GM15510 (cell line): ENCODE data around the gene NALCN.

Experiments
- POLR2A ChIP-seq: IDR thresholded peaks from 3 replicates; pipeline ENCODE4 v1.6.1; 2011; ENCODE audit warnings: borderline replicate concordance; ENCODE audit not compliant: insufficient read length; ENCODE audit errors: extremely low read depth

The NALCN gene

GRCh38 chr13:101291646-101292515 lies 124.4 kb downstream of the NALCN start:
- no peak for TF ChIP-seq POLR2A

GRCh38 chr13:101291206-101291605 lies 125.1 kb downstream of the NALCN start:
- no peak for TF ChIP-seq POLR2A

- no peak for TF ChIP-seq POLR2A
Observed at GRCh38 chr13:101289764-101290163, 126.5 kb downstream of the NALCN start.

GRCh38 chr13:101283782-101284181 lies 132.5 kb downstream of the NALCN start:
- TF ChIP-seq POLR2A: no peak

- TF ChIP-seq POLR2A: no peak
Observed at GRCh38 chr13:101272886-101273285, 143.4 kb downstream of the NALCN start.

- no peak for TF ChIP-seq POLR2A
Observed at GRCh38 chr13:101271681-101272245, 144.5 kb downstream of the NALCN start.

- TF ChIP-seq POLR2A: no peak
Observed at GRCh38 chr13:101267656-101268055, 148.7 kb downstream of the NALCN start.

- TF ChIP-seq POLR2A: no peak
Observed at GRCh38 chr13:101265934-101266333, 150.4 kb downstream of the NALCN start.

GRCh38 chr13:101264931-101265330 lies 151.4 kb downstream of the NALCN start:
- no peak for TF ChIP-seq POLR2A

GRCh38 chr13:101262306-101262705 lies 154.0 kb downstream of the NALCN start:
- TF ChIP-seq POLR2A: no peak

GRCh38 chr13:101258509-101258908 lies 157.8 kb downstream of the NALCN start:
- no peak for TF ChIP-seq POLR2A

- TF ChIP-seq POLR2A: no peak
Observed at GRCh38 chr13:101258071-101258470, 158.2 kb downstream of the NALCN start.

GRCh38 chr13:101248739-101249514 lies 167.4 kb downstream of the NALCN start:
- TF ChIP-seq POLR2A: no peak

- no peak for TF ChIP-seq POLR2A
Observed at GRCh38 chr13:101242720-101243119, 173.6 kb downstream of the NALCN start.

GRCh38 chr13:101238555-101238954 lies 177.8 kb downstream of the NALCN start:
- TF ChIP-seq POLR2A: no peak
